K562 (cell line): ENCODE results near the gene ATP5PF. TPM values are rescaled to one million over a fixed set of nuclear protein-coding genes. Genes with fewer than 3 reads are reported as not detected.

Source experiments
- HMBOX1 ChIP-seq: sonication (generic); IDR thresholded peaks from 2 replicates; pipeline ENCODE4 v1.6.1; 2016
- KDM5B ChIP-seq: fragments of 200-600 bp; sonication (generic); IDR thresholded peaks from 2 replicates; pipeline ENCODE4 v1.6.1; 2012; ENCODE audit warnings: low read depth, mild to moderate bottlenecking, moderate library complexity, low read length, control low read depth, inconsistent platforms; ENCODE audit not compliant: insufficient replicate concordance
- MBD1 ChIP-seq: fragments of 250-450 bp; sonication (Bioruptor Pico); IDR thresholded peaks from 2 replicates; pipeline ENCODE4 v1.8.0; 2022; ENCODE audit warnings: inconsistent platforms
- NFYB ChIP-seq: IDR thresholded peaks from 2 replicates; pipeline ENCODE4 v1.6.1; 2011; ENCODE audit warnings: mild to moderate bottlenecking, moderate library complexity; ENCODE audit not compliant: insufficient read length; ENCODE audit errors: extremely low read depth
- PKNOX1 ChIP-seq: fragments of 450-650 bp; IDR thresholded peaks from 2 replicates; pipeline ENCODE4 v1.6.1; 2016
- POLR2H ChIP-seq: IDR thresholded peaks from 2 replicates; pipeline ENCODE4 v1.6.1; 2016; ENCODE audit warnings: missing genetic modification characterization, low read depth, mild to moderate bottlenecking, control low read depth, missing compliant biosample characterization, moderate library complexity
- PRDM10 ChIP-seq: fragments of 450-650 bp; IDR thresholded peaks from 2 replicates; pipeline ENCODE4 v1.6.1; 2018; ENCODE audit not compliant: partially characterized antibody
- PREB ChIP-seq: sonication (generic); formaldehyde crosslinking; IDR thresholded peaks from 2 replicates; pipeline ENCODE4 v1.8.1; 2023; ENCODE audit warnings: mild to moderate bottlenecking, missing genetic modification reagents
- SIN3A ChIP-seq, 2 experiments: fragments of 150-350 bp in 1 of 2; IDR thresholded peaks; 2 replicates each; pipeline ENCODE4 v1.6.1; 2011 to 2016; ENCODE audit warnings: borderline replicate concordance in 2 of 2, low read depth in 2 of 2, low read length in 2 of 2, mild to moderate bottlenecking in 2 of 2, moderate library complexity in 2 of 2; ENCODE audit not compliant: control insufficient read depth in 1 of 2
- TFAM ChIP-seq: fragments of 250-450 bp; sonication (Bioruptor Pico); conservative IDR thresholded peaks from 2 replicates; pipeline ENCODE4 v1.5.0; 2021; ENCODE audit warnings: mild to moderate bottlenecking, moderate library complexity
- ZNF175 ChIP-seq: fragments of 200-800 bp; sonication (Bioruptor generic); IDR thresholded peaks from 2 replicates; pipeline ENCODE4 v1.6.1; 2016; ENCODE audit warnings: low read depth, mild to moderate bottlenecking, missing genetic modification characterization, missing compliant biosample characterization
- ZNF232 ChIP-seq: sonication (generic); formaldehyde crosslinking; IDR thresholded peaks from 2 replicates; pipeline ENCODE4 v1.8.0; 2022; ENCODE audit warnings: mild to moderate bottlenecking, missing genetic modification reagents
- ZNF398 ChIP-seq: fragments of 250-450 bp; sonication (Bioruptor Pico); IDR thresholded peaks from 2 replicates; pipeline ENCODE4 v1.8.0; 2021; ENCODE audit warnings: moderate library complexity, mild to moderate bottlenecking, inconsistent platforms
- ZNF408 ChIP-seq: fragments of 250-450 bp; sonication (Bioruptor Pico); IDR thresholded peaks from 2 replicates; pipeline ENCODE4 v1.4.0; 2020; ENCODE audit warnings: low read depth, mild to moderate bottlenecking, moderate library complexity
- polyA plus RNA-seq, 8 experiments: library from polyadenylated mRNA; depleted of rRNA in 4 of 8; stranded (reverse) in 5 of 8; unstranded in 3 of 8; fragments of >200 nt; fragmentation: Nextera tagmentation in 2 of 8; fragmentation: Illumina TruSeq in 1 of 8; extraction: Ambion mirVana in 2 of 8; extraction: Trizol in 1 of 8; gene quantifications; 2 replicates each; pipeline versions ENCODE4 v1.2.1 to v1.2.3, GENCODE V29; 2011 to 2014; ENCODE audit warnings: inconsistent platforms in 1 of 8, missing spikeins in 1 of 8
- total RNA-seq, 7 experiments: library from RNA; depleted of rRNA in 6 of 7; stranded (reverse); fragments of >200 nt in 6 of 7; fragmentation: Illumina TruSeq in 2 of 7; extraction: Trizol in 2 of 7; gene quantifications; 2 replicates each; pipeline versions ENCODE4 v1.2.1 to v1.2.3, GENCODE V29; 2011 to 2021; ENCODE audit warnings: low replicate concordance in 1 of 7

ATP5PF gene
- total and polyA plus RNA-seq, 9 of the 15 experiments (the other 6 are each of a cell fraction or from before 2014, with no cell fraction given), result 242 to 2,488 (median 533) TPM

- TF ChIP-seq ZNF408 (CRISPR knock-in tag) (no peak), ZNF232 (CRISPR knock-in tag) (no peak), PRDM10 (no peak), ZNF398 (CRISPR knock-in tag) (no peak), KDM5B (no peak), NFYB (no peak), TFAM (no peak), SIN3A (IDR thresholded peaks at IDR 0.05; ENCODE audit: borderline replicate concordance in 2 of 2, control insufficient read depth in 1 of 2, low read depth in 2 of 2, low read length in 2 of 2) (no peak), PREB (no peak), ZNF175 (CRISPR knock-in tag) (no peak), MBD1 (no peak), POLR2H (no peak), HMBOX1 (no peak; the same call in 1 of the 2 replicates), PKNOX1 (peak; percentile 10; the same call in 1 of the 2 replicates)
These were observed 648 bp downstream of the ATP5PF start (continued) for GRCh38 chr21:25733859-25734653.
